H1 (cell line): ENCODE data around the gene MCFD2. TPM values are rescaled to one million over a fixed set of nuclear protein-coding genes. Genes with fewer than 3 reads are reported as not detected.

Experiments
- CTCF ChIA-PET: fragments of 300-600 bp; sonication (Branson Sonifier 250); formaldehyde crosslinking; loops from one replicate; lab custom pipeline; 2021; ENCODE audit not compliant: partially characterized antibody; lab: Charles Lee
- POLR2A ChIA-PET: fragments of 300-600 bp; sonication (Branson Sonifier 250); formaldehyde crosslinking; loops from one replicate; lab custom pipeline; 2021; ENCODE audit warnings: inconsistent platforms; ENCODE audit not compliant: partially characterized antibody; lab: Charles Lee
- DNase-seq, 2 experiments: peaks; one replicate each; pipeline versions ENCODE4 v3.0.0 to v3.0.0-alpha.2; 2010 to 2022; ENCODE audit warnings: low spot score in 2 of 2, low read depth in 1 of 2, mixed read lengths in 1 of 2
- FAIRE-seq: peaks from 2 replicates; lab custom pipeline; 2011; peaks lifted over from hg19 to GRCh38; lab: Jason Lieb, UNC
- H2AFZ ChIP-seq: 2 replicates; pipeline ENCODE4 v1.8.1; 2012; ENCODE audit warnings: low read length, inconsistent platforms
- H2AK5ac ChIP-seq: 2 replicates; pipeline ENCODE4 v1.6.1; 2013; ENCODE audit warnings: low read depth, low read length
- H2BK120ac ChIP-seq: replicated peaks from 2 replicates; pipeline ENCODE3; 2013; ENCODE audit warnings: low read depth, low read length, inconsistent platforms
- H2BK12ac ChIP-seq: 2 replicates; pipeline ENCODE4 v1.6.1; 2013; ENCODE audit warnings: low read depth, low read length
- H2BK15ac ChIP-seq: 2 replicates; pipeline ENCODE4 v1.6.1; 2013; ENCODE audit warnings: low read length
- H2BK20ac ChIP-seq: 2 replicates; pipeline ENCODE4 v1.6.1; 2013; ENCODE audit warnings: low read length
- H2BK5ac ChIP-seq: 2 replicates; pipeline ENCODE4 v1.6.1; 2013; ENCODE audit warnings: low read depth, low read length
- H3K14ac ChIP-seq: 2 replicates; pipeline ENCODE4 v1.6.1; 2013; ENCODE audit warnings: inconsistent platforms; ENCODE audit not compliant: insufficient read length
- H3K18ac ChIP-seq: 2 replicates; pipeline ENCODE4 v1.6.1; 2013; ENCODE audit warnings: low read length; ENCODE audit errors: extremely low read depth
- H3K23ac ChIP-seq: 2 replicates; pipeline ENCODE4 v1.6.1; 2013; ENCODE audit warnings: inconsistent platforms; ENCODE audit not compliant: insufficient read length
- H3K23me2 ChIP-seq: 2 replicates; pipeline ENCODE4 v1.6.1; 2013; ENCODE audit warnings: low read depth, low read length
- H3K27ac ChIP-seq: 2 replicates; pipeline ENCODE4 v1.6.1; 2011; ENCODE audit warnings: low read depth, low read length, inconsistent platforms
- H3K27me3 ChIP-seq, 4 experiments: replicated peaks in 1 of 4; 1 replicate in 1 of 4; 2 replicates in 3 of 4; pipeline versions ENCODE4 v1.6.1 to v1.8.1; 2011 to 2013; ENCODE audit warnings: low read length in 3 of 4, mild to moderate bottlenecking in 3 of 4, inconsistent platforms in 2 of 4, mixed read lengths in 2 of 4, moderate library complexity in 1 of 4; ENCODE audit not compliant: control insufficient read depth in 3 of 4, insufficient read depth in 3 of 4; ENCODE audit errors: extremely low read depth in 1 of 4
- H3K36me3 ChIP-seq, 4 experiments: 2 replicates each; pipeline versions ENCODE4 v1.6.1 to v1.8.1; 2011 to 2013; ENCODE audit warnings: mild to moderate bottlenecking in 4 of 4, low read length in 3 of 4, moderate library complexity in 2 of 4, control low read depth in 1 of 4, inconsistent platforms in 1 of 4; ENCODE audit not compliant: insufficient read depth in 4 of 4, control insufficient read depth in 2 of 4
- H3K4ac ChIP-seq: replicated peaks from 2 replicates; pipeline ENCODE3; 2013; ENCODE audit warnings: low read length, low read depth, mixed read lengths, inconsistent platforms; ENCODE audit not compliant: insufficient read length
- H3K4me1 ChIP-seq, 4 experiments: replicated peaks in 1 of 4; 1 replicate in 1 of 4; 2 replicates in 3 of 4; pipeline versions ENCODE4 v1.6.1 to v1.8.1; 2011 to 2013; ENCODE audit warnings: low read length in 3 of 4, inconsistent platforms in 2 of 4, mixed read lengths in 1 of 4; ENCODE audit not compliant: insufficient read depth in 4 of 4, control insufficient read depth in 3 of 4
- H3K4me2 ChIP-seq, 2 experiments: 2 replicates each; pipeline versions ENCODE4 v1.6.1 to v1.8.1; 2011 to 2013; ENCODE audit warnings: low read depth in 2 of 2, low read length in 2 of 2, control low read depth in 1 of 2, inconsistent platforms in 1 of 2, mild to moderate bottlenecking in 1 of 2; ENCODE audit not compliant: insufficient read depth in 1 of 2
- H3K4me3 ChIP-seq, 4 experiments: fragments of 200-600, 300-600 bp in 1 of 4; sonication (generic), shearing (Covaris generic), sonication (Bioruptor Twin) in 1 of 4; 2 replicates each; pipeline versions ENCODE4 v1.5.1 to v1.8.1; 2011 to 2016; ENCODE audit warnings: low read length in 4 of 4, low read depth in 3 of 4, control low read depth in 2 of 4, inconsistent platforms in 2 of 4, mild to moderate bottlenecking in 2 of 4, mixed read lengths in 1 of 4, moderate library complexity in 1 of 4; ENCODE audit not compliant: insufficient read depth in 2 of 4; ENCODE audit errors: extremely low read depth in 1 of 4
- H3K56ac ChIP-seq: replicated peaks from 2 replicates; pipeline ENCODE3; 2013; ENCODE audit warnings: low read depth, mild to moderate bottlenecking, mixed read lengths, low read length, inconsistent platforms; ENCODE audit not compliant: insufficient read length
- H3K79me1 ChIP-seq: 2 replicates; pipeline ENCODE4 v1.6.1; 2013; ENCODE audit warnings: low read depth, low read length, control low read depth
- H3K79me2 ChIP-seq, 2 experiments: 2 replicates each; pipeline versions ENCODE4 v1.6.1 to v1.8.1; 2012 to 2013; ENCODE audit warnings: low read length in 2 of 2, mild to moderate bottlenecking in 2 of 2, inconsistent platforms in 1 of 2; ENCODE audit not compliant: insufficient read depth in 2 of 2, control insufficient read depth in 1 of 2
- H3K9ac ChIP-seq, 4 experiments: replicated peaks in 1 of 4; 1 replicate in 1 of 4; 2 replicates in 3 of 4; pipeline versions ENCODE4 v1.6.1 to v1.8.1; 2011 to 2013; ENCODE audit warnings: low read depth in 3 of 4, low read length in 3 of 4, control low read depth in 2 of 4, mild to moderate bottlenecking in 2 of 4, moderate library complexity in 2 of 4, inconsistent platforms in 1 of 4; ENCODE audit errors: extremely low read depth in 1 of 4
- H3K9me3 ChIP-seq, 2 experiments: 2 replicates each; pipeline versions ENCODE4 v1.6.1 to v1.8.1; 2012 to 2013; ENCODE audit warnings: mild to moderate bottlenecking in 2 of 2, moderate library complexity in 2 of 2, control low read depth in 1 of 2, inconsistent platforms in 1 of 2, low read depth in 1 of 2, low read length in 1 of 2, mixed read lengths in 1 of 2; ENCODE audit not compliant: insufficient read depth in 2 of 2
- H4K20me1 ChIP-seq, 2 experiments: replicated peaks in 1 of 2; 2 replicates each; pipeline versions ENCODE3 to v1.8.1; 2011 to 2013; ENCODE audit warnings: inconsistent platforms in 2 of 2, low read length in 2 of 2, mild to moderate bottlenecking in 1 of 2; ENCODE audit not compliant: insufficient read depth in 2 of 2, control insufficient read depth in 1 of 2
- H4K5ac ChIP-seq: 2 replicates; pipeline ENCODE4 v1.6.1; 2013; ENCODE audit warnings: low read length, low read depth, mixed read lengths, inconsistent platforms; ENCODE audit not compliant: insufficient read length
- H4K8ac ChIP-seq: 2 replicates; pipeline ENCODE4 v1.8.0; 2013; ENCODE audit warnings: mild to moderate bottlenecking, moderate library complexity, low read length, inconsistent platforms; ENCODE audit not compliant: insufficient read depth; ENCODE audit errors: extremely low read depth
- H4K91ac ChIP-seq: replicated peaks from 2 replicates; pipeline ENCODE3; 2013; ENCODE audit warnings: low read length, mixed read lengths, inconsistent platforms; ENCODE audit not compliant: insufficient read length
- ASH2L ChIP-seq: fragments of 200-600, 300-600 bp; sonication (generic); IDR thresholded peaks from one replicate; pipeline ENCODE4 v1.7.1; 2017; ENCODE audit warnings: low read length
- BCL11A ChIP-seq, 2 experiments: IDR thresholded peaks; one replicate each; pipeline ENCODE4 v1.6.1; 2011; ENCODE audit warnings: low read depth in 2 of 2, low read length in 2 of 2, mild to moderate bottlenecking in 2 of 2
- EZH2 ChIP-seq: fragments of 200-600 bp; sonication (generic); IDR thresholded peaks from 2 replicates; pipeline ENCODE4 v1.7.1; 2012; ENCODE audit warnings: low read depth, mild to moderate bottlenecking, moderate library complexity, low read length, inconsistent platforms; ENCODE audit not compliant: severe bottlenecking
- FOSL1 ChIP-seq: IDR thresholded peaks from 2 replicates; pipeline ENCODE4 v1.6.1; 2011; ENCODE audit warnings: mild to moderate bottlenecking, low read depth, low read length, moderate library complexity; ENCODE audit not compliant: insufficient read depth
- HDAC2 ChIP-seq, 2 experiments: fragments of 300-600 bp in 1 of 2; sonication (generic) in 1 of 2; IDR thresholded peaks; 2 replicates each; pipeline ENCODE4 v1.6.1; 2011 to 2012; ENCODE audit warnings: low read depth in 2 of 2, low read length in 2 of 2, mild to moderate bottlenecking in 2 of 2, moderate library complexity in 2 of 2, borderline replicate concordance in 1 of 2, inconsistent platforms in 1 of 2
- MAX ChIP-seq: IDR thresholded peaks from 2 replicates; pipeline ENCODE4 v1.6.1; 2012; ENCODE audit warnings: inconsistent platforms
- NRF1 ChIP-seq: IDR thresholded peaks from 2 replicates; pipeline ENCODE4 v1.6.1; 2011; ENCODE audit warnings: mild to moderate bottlenecking, low read depth, low read length, improper control_type of control experiment
- RAD21 ChIP-seq, 2 experiments: IDR thresholded peaks in 1 of 2; conservative IDR thresholded peaks in 1 of 2; 2 replicates each; pipeline ENCODE4 v1.6.1; 2011; ENCODE audit warnings: low read depth in 2 of 2, low read length in 2 of 2, improper control_type of control experiment in 1 of 2, inconsistent platforms in 1 of 2, mild to moderate bottlenecking in 1 of 2, moderate library complexity in 1 of 2
- SIN3A ChIP-seq, 2 experiments: IDR thresholded peaks in 1 of 2; conservative IDR thresholded peaks in 1 of 2; 2 replicates each; pipeline ENCODE4 v1.6.1; 2011 to 2012; ENCODE audit warnings: low read length in 2 of 2, improper control_type of control experiment in 1 of 2, low read depth in 1 of 2, mild to moderate bottlenecking in 1 of 2
- SIX5 ChIP-seq: IDR thresholded peaks from 2 replicates; pipeline ENCODE4 v1.6.1; 2011; ENCODE audit warnings: mild to moderate bottlenecking, low read depth, low read length
- TAF1 ChIP-seq: IDR thresholded peaks from 2 replicates; pipeline ENCODE4 v1.6.1; 2011; ENCODE audit warnings: mild to moderate bottlenecking, low read depth, low read length
- WGBS, 2 experiments: shearing (Covaris generic) in 1 of 2; methylation state at CpG; one replicate each; pipeline versions ENCODE4 v1.1.6 to v1.1.7; 2013 to 2015; ENCODE audit warnings: low lambda C conversion rate in 2 of 2, mixed read lengths in 2 of 2, inconsistent platforms in 1 of 2, low coverage in 1 of 2, missing lambda C conversion rate in 1 of 2; ENCODE audit not compliant: insufficient replicate concordance in 2 of 2, insufficient coverage in 1 of 2, insufficient read length in 1 of 2; ENCODE audit errors: extremely low coverage in 1 of 2, missing lambda C conversion rate in 1 of 2; 5-methylcytosine and 5-hydroxymethylcytosine counted together
- polyA plus RNA-seq, 7 experiments: library from polyadenylated mRNA; depleted of rRNA in 3 of 7; stranded (reverse) in 5 of 7; unstranded in 2 of 7; fragments of >200 nt in 5 of 7; fragments of 200-250 nt in 2 of 7; gene quantifications; 1 replicate in 5 of 7; 2 replicates in 1 of 7; 4 replicates in 1 of 7; pipeline versions ENCODE4 v1.2.1 to v1.2.3, GENCODE V29; 2011 to 2013; ENCODE audit warnings: missing spikeins in 2 of 7, mixed read lengths in 2 of 7
- total RNA-seq: library from RNA; stranded (reverse); fragmentation: NEBNext Ultra II Directional; extraction: Animal tissue kit (Norgen Biotek cat#: 25700); gene quantifications from 2 replicates; pipeline ENCODE4 v1.2.1, GENCODE V29; 2021

Gene MCFD2
- total and polyA plus RNA-seq, 2 of the 8 experiments (the other 6 are each of a cell fraction or from before 2014, with no cell fraction given): 35.2 to 76.2 TPM

- H4K5ac ChIP-seq: no peak overlapping the region
- H3K56ac ChIP-seq: no peak overlapping the region
- no peak overlapping the region for H3K4me2 ChIP-seq
- no peaks in the 10 kb centered on the region for H3K27me3 ChIP-seq
- no peak overlapping the region for H4K91ac ChIP-seq
- no peak overlapping the region for H3K14ac ChIP-seq
- 79% methylated on average over 9 of the region's 9 CpGs; no CpG with 5 or more reads in 1 of the 2 experiments for WGBS, 2 experiments
- H3K4ac ChIP-seq: no peak overlapping the region
- H2AFZ ChIP-seq: no peak overlapping the region
- H2BK15ac ChIP-seq: no peak overlapping the region
- no peak overlapping the region; the same call in 1 of the 2 replicates for H2BK12ac ChIP-seq
- peaks cover 6% of the 10 kb centered on the region for H3K79me1 ChIP-seq
- FAIRE-seq (no peak), DNase-seq (no peak)
- peaks cover 0 to 3% of the 10 kb centered on the region in 2 experiments for H4K20me1 ChIP-seq
- ChIA-PET POLR2A (no interaction called here), CTCF (interaction anchor here (1.0 to 1.1 kb wide), 2 partner anchors 9 to 13 kb away, joined by 3 read pairs; no protein-coding TSS in a partner anchor)
- no peak overlapping the region for H3K27ac ChIP-seq
- H3K36me3 ChIP-seq: peaks cover 0 to 14% (median 2%) of the 10 kb centered on the region in 4 experiments; a peak in 3 of 8 replicates
- no peak overlapping the region for H3K18ac ChIP-seq
- H2BK20ac ChIP-seq: no peak overlapping the region
- no peak overlapping the region for H3K4me3 ChIP-seq
- H2AK5ac ChIP-seq: no peak overlapping the region
- H3K4me1 ChIP-seq: peaks cover 0 to 2% (median 0%) of the 10 kb centered on the region in 4 experiments; a peak in 1 of 7 replicates
- no peak overlapping the region for H3K23ac ChIP-seq
- H3K79me2 ChIP-seq: no peaks in the 10 kb centered on the region
- no peaks in the 10 kb centered on the region for H3K9me3 ChIP-seq
- no peak overlapping the region for H2BK120ac ChIP-seq
- H4K8ac ChIP-seq: no peak overlapping the region
- H3K23me2 ChIP-seq: no peaks in the 10 kb centered on the region
- no peak overlapping the region for H3K9ac ChIP-seq
- H2BK5ac ChIP-seq: no peak overlapping the region
- TF ChIP-seq EZH2 (no peak), SIX5 (no peak), NRF1 (no peak), BCL11A (IDR thresholded peaks at IDR 0.05; ENCODE audit: low read depth in 2 of 2, low read length in 2 of 2) (no peak), ASH2L (no peak), HDAC2 (IDR thresholded peaks at IDR 0.05; ENCODE audit: borderline replicate concordance in 1 of 2, low read depth in 2 of 2, low read length in 2 of 2) (no peak), FOSL1 (no peak), MAX (no peak), TAF1 (no peak), SIN3A (conservative IDR thresholded peaks at IDR 0.05 in 1 of 2, IDR thresholded peaks at IDR 0.05 in 1 of 2; ENCODE audit: low read depth in 1 of 2, low read length in 2 of 2) (no peak), RAD21 (IDR thresholded peaks at IDR 0.05 in 1 of 2, conservative IDR thresholded peaks at IDR 0.05 in 1 of 2; ENCODE audit: low read depth in 2 of 2, low read length in 2 of 2) (no peak)
Measured at GRCh38 chr2:46951290-46952064, 35.9 kb upstream of the MCFD2 start.
